Tibial nerve (tissue), 4 donors: ENCODE measurements around the gene AP3S2.

Experiments used
- EP300 ChIP-seq, 2 donors: sonication (generic); formaldehyde crosslinking; IDR thresholded peaks; one replicate each; pipeline ENCODE4 v1.6.1; 2017; ENCODE audit warnings: antibody characterized with exemption in 2 of 2, mild to moderate bottlenecking in 1 of 2
- POLR2A ChIP-seq, 2 donors: fragments of 450-650 bp; IDR thresholded peaks; one replicate each; pipeline ENCODE4 v1.6.1; 2017; ENCODE audit warnings: antibody characterized with exemption in 2 of 2, mild to moderate bottlenecking in 2 of 2, moderate library complexity in 2 of 2
- TF ChIP-seq, protein P1 (sequence below), 5 experiments: fragments of 200-600 bp in 3 of 5; fragments of 450-650 bp in 2 of 5; sonication (generic) in 3 of 5; IDR thresholded peaks; one replicate each; pipeline ENCODE4 v1.5.1; 2016 to 2019; ENCODE audit warnings: antibody characterized with exemption in 5 of 5, mild to moderate bottlenecking in 3 of 5, moderate library complexity in 2 of 5

- TF ChIP-seq, protein P1, sequence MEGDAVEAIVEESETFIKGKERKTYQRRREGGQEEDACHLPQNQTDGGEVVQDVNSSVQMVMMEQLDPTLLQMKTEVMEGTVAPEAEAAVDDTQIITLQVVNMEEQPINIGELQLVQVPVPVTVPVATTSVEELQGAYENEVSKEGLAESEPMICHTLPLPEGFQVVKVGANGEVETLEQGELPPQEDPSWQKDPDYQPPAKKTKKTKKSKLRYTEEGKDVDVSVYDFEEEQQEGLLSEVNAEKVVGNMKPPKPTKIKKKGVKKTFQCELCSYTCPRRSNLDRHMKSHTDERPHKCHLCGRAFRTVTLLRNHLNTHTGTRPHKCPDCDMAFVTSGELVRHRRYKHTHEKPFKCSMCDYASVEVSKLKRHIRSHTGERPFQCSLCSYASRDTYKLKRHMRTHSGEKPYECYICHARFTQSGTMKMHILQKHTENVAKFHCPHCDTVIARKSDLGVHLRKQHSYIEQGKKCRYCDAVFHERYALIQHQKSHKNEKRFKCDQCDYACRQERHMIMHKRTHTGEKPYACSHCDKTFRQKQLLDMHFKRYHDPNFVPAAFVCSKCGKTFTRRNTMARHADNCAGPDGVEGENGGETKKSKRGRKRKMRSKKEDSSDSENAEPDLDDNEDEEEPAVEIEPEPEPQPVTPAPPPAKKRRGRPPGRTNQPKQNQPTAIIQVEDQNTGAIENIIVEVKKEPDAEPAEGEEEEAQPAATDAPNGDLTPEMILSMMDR (IDR thresholded peaks at IDR 0.05), result no peak
- no peak for TF ChIP-seq POLR2A (IDR thresholded peaks at IDR 0.05)
- TF ChIP-seq EP300 (IDR thresholded peaks at IDR 0.05), result no peak
Measured at GRCh38 chr15:89780601-89781000, 113.2 kb downstream of the AP3S2 start.
